Medulla oblongata (tissue), 1 donor: Measurements from ENCODE around the gene MFAP3.
"Not testable (repeated sequence)": the region's sequence is repeated elsewhere in the genome, so short reads cannot be mapped to it uniquely, and the experiment has no call there.

Experiments used
- DNase-seq: peaks from one replicate; pipeline ENCODE4 v3.0.0-alpha.2; 2015; ENCODE audit errors: extremely low spot score

MFAP3 gene

GRCh38 chr5:154053468-154053867 lies 14.7 kb downstream of the MFAP3 start:
- no peak for DNase-seq

DNA sequence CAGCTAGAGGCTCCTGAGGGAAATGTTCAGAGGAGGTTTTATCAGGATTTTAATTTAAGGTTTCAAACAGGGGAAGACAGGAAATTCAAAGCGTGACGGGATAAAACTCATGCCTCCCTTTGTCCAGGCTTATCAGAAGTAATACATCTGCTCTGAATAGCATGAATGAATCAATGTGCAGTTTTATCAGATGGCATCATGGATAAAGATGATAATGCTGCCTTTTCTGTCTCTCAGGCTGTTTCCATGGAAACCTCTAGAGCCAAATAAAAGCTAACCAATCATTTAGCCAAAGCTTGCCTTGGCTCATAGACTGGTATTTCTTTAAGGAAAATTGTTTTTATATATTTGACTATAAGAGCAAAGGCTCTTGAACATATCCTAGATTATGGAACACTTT lies 16.4 kb downstream of the MFAP3 start:
- no peak for DNase-seq

DNA sequence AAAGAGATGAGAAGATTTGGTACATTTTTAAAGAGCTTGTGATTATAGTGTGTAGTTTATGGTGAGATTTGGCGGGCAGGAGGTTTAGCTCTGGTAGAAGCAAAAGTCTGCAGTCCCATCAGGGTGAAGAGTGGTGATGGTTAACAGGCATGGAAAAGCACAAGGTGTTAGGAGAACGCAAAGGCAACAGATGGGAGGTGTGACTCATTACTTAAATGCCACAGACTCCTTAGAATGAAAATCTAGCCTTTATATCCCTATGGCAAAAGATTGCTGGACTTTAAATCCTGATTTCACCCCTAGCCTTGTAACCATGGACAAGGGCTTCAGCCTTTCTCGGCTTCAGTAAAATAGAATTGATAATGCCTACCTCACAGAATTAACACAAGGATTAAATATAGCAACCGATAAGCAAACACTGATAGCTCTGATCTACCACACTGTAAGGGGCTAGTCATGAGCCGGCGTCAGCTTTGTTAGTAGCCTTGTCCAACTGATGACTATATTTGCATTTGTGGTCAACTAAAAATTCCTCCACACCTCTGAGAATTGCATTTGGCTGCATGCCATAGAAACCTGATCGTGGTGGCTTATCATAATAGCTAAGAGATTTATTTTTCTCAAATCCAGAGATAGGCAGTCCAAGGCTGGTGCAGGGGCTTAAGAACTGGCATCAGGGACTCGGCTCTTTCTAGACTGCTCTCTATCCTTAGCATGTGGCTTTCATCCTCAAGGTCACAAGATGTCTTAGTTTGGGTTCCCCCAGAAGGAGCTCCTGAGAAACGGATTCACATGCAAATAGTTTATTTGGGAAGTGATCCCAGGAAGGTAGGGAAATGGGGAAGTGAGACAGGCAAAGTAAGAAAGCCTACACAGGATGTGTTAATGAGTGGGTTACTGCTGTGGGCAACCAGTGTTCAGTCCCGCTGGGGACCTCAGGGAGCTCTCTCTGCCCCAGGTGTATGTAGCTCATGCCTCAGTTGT lies 19.6 kb downstream of the MFAP3 start:
- no peak for DNase-seq

- no peak for DNase-seq
Observed at GRCh38 chr5:154059039-154059430, 20.3 kb downstream of the MFAP3 start.

GRCh38 chr5:154059583-154059982 lies 20.8 kb downstream of the MFAP3 start:
- no peak for DNase-seq

DNA sequence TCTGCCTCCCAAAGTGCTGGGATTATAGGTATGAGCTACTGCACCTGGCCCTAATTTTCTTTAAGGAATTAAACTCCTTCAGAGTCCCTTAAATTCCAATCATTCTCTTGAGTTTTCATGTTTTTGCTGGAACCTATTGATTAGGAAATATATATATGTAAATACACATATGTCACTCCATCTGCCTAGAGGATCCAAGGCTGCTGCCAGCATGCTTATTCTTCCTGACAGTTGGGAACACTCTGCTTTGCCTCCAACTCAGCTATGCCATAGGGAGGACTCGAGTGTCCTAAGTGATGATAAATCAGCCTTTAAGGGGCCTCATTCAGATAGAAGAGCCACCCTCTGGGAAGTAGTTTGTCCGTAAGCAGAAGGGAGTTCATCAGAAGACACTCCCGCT lies 21.8 kb downstream of the MFAP3 start:
- DNase-seq = no peak

DNA sequence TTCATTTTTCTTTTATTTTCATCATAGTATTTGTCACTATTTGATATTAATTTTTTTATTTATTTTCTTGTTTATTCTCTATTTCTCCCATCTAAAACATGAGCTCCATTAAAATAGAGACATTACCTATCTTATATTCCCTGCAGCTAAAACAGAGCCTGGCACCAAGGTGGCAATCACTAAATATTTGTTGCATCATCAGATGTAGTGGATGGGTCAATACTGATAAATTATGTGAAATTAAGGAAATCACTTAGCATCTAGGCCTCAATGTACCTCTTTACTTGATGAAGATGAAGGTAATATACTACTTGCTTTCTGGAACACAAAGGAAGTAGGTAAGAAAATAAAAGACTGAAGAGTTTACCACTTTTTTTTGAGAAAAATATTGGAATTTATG lies 24.6 kb downstream of the MFAP3 start:
- no peak for DNase-seq

- DNase-seq = no peak
Observed at GRCh38 chr5:154065971-154066370, 27.2 kb downstream of the MFAP3 start.

- DNase-seq = not testable (repeated sequence)
Observed at GRCh38 chr5:154069854-154070253, 31.1 kb downstream of the MFAP3 start.

DNA sequence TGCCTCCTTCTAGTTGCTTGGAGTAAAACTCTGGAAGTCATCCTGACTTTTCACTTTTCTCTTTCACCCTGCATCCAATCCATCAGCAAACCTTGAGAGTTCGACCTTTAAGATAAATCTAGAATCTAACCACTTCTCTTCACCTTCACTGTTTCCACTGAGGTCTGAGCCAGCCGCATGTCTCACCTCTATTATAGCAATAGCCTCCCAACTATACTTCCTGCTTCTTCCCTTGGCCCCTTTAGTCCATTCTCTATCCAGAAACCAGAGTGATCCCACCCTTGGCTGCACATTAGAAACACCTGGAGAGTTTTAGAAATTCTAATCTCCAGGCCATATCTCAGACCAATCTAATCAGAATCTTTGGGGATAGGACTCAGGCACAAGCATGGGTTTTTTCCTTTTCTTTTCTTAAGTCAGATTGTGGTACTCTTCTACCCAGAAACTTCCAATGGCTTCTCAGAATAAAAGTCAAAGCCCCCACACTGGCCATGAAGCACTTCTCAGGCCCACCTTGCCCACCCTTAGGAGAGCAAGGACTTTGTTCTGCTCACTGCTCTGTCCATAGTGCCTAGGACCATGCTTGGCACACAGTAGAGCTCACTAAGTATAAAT lies 33.1 kb downstream of the MFAP3 start:
- no peak for DNase-seq

DNA sequence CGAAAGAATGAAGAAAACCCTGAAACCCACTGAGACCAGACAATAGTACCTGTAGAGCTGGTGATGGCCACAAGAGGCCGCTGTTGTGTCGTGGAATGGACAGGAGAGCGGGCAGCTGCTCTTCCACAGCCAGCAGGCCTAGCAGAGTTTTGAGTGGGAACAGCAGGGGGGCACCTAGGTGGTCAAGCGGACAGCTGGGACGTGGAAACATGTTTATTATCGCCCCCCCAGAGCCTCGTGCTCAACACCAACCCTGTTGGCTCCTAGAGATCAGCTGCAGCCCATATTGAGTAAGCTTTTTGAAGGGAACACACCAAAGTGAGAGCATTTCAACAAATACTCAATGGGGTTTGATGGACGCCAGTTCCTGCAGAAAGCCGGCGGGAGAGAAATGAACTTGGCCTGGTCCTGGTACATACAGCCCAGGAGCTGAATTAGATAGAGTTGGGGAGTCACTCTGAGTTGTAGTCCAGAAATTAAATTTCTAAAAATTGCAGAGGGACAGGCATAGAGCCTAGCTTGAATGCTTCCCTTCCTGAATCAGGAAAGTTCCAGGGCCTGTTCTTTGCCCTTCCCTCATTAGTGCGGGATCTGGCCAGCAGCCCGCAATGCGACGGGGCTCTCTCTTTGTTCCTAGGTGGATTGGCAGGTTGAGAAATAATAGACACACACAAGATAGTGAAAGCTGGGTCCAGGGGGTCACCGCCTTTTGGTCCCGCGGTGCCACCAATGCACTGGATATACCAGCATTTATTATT lies 33.8 kb downstream of the MFAP3 start:
- DNase-seq = peak; percentile 89

GRCh38 chr5:154076240-154076922 lies 37.6 kb downstream of the MFAP3 start:
- no peak for DNase-seq

DNA sequence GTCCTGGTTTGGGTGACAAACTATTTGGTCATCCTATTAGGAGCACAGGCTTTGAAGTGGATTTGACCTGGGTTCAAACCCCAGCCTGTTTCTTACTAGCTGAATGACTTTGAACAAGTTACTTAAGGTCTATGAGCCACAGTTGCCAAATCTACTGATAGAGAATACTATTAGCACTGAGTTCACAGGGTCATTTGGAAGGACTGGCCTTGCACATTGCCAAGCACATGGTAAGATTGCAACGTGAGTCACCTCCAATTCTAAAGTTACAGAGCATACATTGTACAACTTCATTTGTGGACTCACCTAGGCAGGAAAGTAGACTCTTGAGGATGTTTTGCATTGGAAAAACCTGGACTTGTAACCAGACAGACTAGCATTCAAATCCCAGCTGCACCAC lies 38.9 kb downstream of the MFAP3 start:
- no peak for DNase-seq

- DNase-seq = no peak
Observed at GRCh38 chr5:154078272-154078671, 39.5 kb downstream of the MFAP3 start.

- no peak for DNase-seq
Observed at GRCh38 chr5:154081246-154081645, 42.5 kb downstream of the MFAP3 start.

DNA sequence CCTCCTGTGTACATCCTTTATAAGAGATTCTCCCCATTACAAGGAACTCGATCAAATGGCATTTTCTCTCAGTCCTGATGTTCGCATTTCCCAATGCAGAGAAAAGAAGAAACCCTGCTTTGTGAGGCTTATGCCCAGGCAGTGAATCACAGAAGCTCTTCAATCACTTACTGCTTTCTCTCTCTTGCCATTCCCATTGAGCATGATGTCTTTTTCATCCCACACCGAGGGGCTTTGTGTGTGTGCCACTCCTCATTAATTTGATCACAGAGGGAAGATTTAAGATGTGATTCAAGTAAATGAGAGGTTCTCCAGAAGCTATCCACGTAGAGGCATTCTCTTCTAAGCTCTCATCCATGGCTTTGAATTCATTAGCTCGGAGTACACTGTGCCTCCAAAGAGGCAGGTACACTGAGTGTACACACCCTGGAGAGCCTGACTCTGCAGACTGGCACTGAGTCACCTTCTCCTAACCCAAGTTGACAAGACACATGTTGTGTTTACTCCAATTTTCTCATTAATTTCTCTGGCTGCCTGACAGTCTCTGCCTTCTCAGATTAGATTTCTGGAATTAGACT lies 45.4 kb downstream of the MFAP3 start:
- no peak for DNase-seq

DNA sequence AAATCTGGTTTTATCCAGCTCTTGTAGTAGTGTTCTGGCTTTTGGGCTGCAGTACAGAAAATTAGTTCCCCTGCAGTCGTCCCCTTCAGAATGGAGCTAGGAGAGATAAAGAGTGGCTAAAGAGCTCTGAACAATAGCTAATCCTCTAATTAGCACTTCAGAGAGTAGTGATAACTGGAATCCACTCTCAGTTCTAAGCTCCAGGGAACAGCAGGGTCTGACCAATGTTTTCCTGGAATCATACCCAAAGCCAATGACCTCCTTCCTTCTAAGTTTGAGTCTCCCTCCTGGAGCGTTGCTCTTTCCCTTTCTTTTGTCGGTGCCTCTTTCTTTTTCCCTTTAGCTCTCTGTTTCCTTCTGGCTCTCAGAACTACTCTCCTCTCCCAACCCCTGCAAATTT lies 47.4 kb downstream of the MFAP3 start:
- DNase-seq = no peak

DNA sequence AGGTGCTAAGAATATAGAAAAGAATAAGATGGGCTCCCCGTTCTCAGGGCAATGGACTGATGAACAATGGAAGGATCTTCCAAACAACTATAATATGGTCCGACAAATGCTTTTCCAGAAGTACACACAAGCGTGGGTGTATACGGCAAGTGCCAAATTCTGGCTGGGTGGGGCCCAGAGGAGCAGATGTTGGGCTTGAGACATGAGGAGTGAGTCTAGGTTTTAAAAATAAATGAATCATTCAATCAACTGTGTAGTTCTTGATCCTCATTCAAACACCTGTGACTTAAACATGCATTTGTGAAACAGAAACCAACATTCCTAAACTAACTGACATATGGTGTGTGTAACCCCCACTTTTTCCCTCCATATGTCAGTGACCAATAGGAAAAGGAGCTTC lies 47.9 kb downstream of the MFAP3 start:
- no peak for DNase-seq

DNA sequence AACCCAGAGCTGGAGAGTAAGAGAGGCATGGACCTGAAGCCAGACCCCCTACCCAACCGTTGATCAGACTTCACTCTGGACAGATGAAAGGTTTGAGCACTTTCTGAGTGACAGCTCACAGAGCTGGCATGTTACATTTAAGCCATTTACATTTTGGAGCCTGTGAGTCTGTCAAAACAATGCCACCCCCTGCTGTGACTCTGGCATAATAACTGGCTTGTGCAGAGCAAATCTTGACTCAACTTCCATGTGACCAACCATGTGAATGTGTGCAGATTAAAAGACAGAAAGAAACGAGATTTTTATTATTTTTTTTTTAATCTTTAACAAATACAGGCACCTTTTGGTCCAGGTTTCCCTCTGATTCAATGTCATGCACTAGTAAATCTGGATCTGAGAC lies 48.5 kb downstream of the MFAP3 start:
- DNase-seq = peak; percentile 67

GRCh38 chr5:154088801-154089200 lies 50.0 kb downstream of the MFAP3 start:
- no peak for DNase-seq

DNA sequence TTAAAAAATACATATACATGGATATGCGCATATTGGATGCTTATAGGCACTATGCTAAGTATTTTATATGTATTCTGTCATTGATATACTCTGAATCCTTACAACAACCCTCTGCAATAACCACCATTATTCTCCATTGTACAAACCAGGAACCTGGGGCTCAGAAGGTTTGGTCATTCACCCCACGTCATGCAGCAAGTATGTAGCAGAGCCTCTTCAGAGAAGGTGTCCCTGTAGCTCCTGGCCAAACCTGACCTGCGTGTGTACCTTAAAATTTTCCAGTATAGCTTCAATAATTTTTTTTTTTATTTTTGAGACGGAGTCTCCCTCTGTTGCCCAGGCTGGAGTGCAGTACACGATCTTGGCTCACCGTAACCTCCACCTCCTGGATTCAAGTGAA lies 51.9 kb downstream of the MFAP3 start:
- DNase-seq = no peak
